MM.1S (cell line): ENCODE measurements around the gene SUPT4H1.

Source experiments
- DNase-seq: peaks from one replicate; pipeline ENCODE4 v3.0.0-alpha.2; 2015
- H2AFZ ChIP-seq: fragments of 300-600 bp; sonication (generic); 2 replicates; pipeline ENCODE4 v1.6.0; 2016; ENCODE audit warnings: antibody characterized with exemption, low read length
- H3F3A ChIP-seq: fragments of 300-600 bp; sonication (generic); 2 replicates; pipeline ENCODE4 v1.6.1; 2016; ENCODE audit warnings: mild to moderate bottlenecking, antibody characterized with exemption, low read length, moderate library complexity, mixed read lengths; ENCODE audit not compliant: insufficient read depth
- H3K27ac ChIP-seq: fragments of 300-600 bp; sonication (generic); 2 replicates; pipeline ENCODE4 v1.5.1; 2016; ENCODE audit warnings: mild to moderate bottlenecking, low read length
- H3K27me3 ChIP-seq: fragments of 300-600 bp; sonication (generic); replicated peaks from 2 replicates; pipeline ENCODE4 v1.6.0; 2016; ENCODE audit warnings: low read length; ENCODE audit not compliant: insufficient read depth
- H3K36me3 ChIP-seq: fragments of 300-600 bp; sonication (generic); replicated peaks from 2 replicates; pipeline ENCODE4 v1.6.1; 2016; ENCODE audit warnings: mild to moderate bottlenecking, low read length, mixed read lengths; ENCODE audit not compliant: insufficient read depth
- H3K4me1 ChIP-seq: fragments of 300-600 bp; sonication (generic); 2 replicates; pipeline ENCODE4 v1.6.1; 2016; ENCODE audit warnings: low read length, mixed read lengths
- H3K4me2 ChIP-seq: fragments of 300-600 bp; sonication (generic); 2 replicates; pipeline ENCODE4 v1.6.0; 2016; ENCODE audit warnings: low read depth, low read length
- H3K4me3 ChIP-seq: fragments of 300-600 bp; sonication (generic); 2 replicates; pipeline ENCODE4 v1.5.1; 2016; ENCODE audit warnings: low read length, mixed read lengths
- H3K79me2 ChIP-seq: fragments of 300-600 bp; sonication (generic); 2 replicates; pipeline ENCODE4 v1.6.1; 2016; ENCODE audit warnings: mixed run types, low read length, mixed read lengths
- H3K9ac ChIP-seq: fragments of 300-600 bp; sonication (generic); 2 replicates; pipeline ENCODE4 v1.6.1; 2016; ENCODE audit warnings: low read length, mixed read lengths
- H3K9me2 ChIP-seq: fragments of 300-600 bp; sonication (generic); replicated peaks from 2 replicates; pipeline ENCODE4 v1.6.1; 2016; ENCODE audit warnings: mild to moderate bottlenecking, low read length, mixed read lengths; ENCODE audit not compliant: insufficient read depth
- H3K9me3 ChIP-seq: fragments of 300-600 bp; sonication (generic); replicated peaks from 2 replicates; pipeline ENCODE4 v1.6.1; 2016; ENCODE audit warnings: mild to moderate bottlenecking, low read length, mixed read lengths; ENCODE audit not compliant: insufficient read depth
- H4K20me1 ChIP-seq: fragments of 300-600 bp; sonication (generic); 2 replicates; pipeline ENCODE4 v1.6.1; 2016; ENCODE audit warnings: mild to moderate bottlenecking, low read length, moderate library complexity, mixed read lengths; ENCODE audit not compliant: insufficient read depth
- EZH2 ChIP-seq: fragments of 300-600 bp; sonication (generic); optimal IDR thresholded peaks from 2 replicates; pipeline ENCODE3; 2017; ENCODE audit warnings: low read depth, mild to moderate bottlenecking, antibody characterized with exemption, low read length, mixed read lengths
- EZH2phosphoT487 ChIP-seq: fragments of 300-600 bp; sonication (generic); IDR thresholded peaks from 2 replicates; pipeline ENCODE4 v1.6.1; 2018; ENCODE audit warnings: antibody characterized with exemption, low read length
- TF ChIP-seq, protein P1 (sequence below): fragments of 300-600 bp; sonication (generic); IDR thresholded peaks from 2 replicates; pipeline ENCODE4 v1.5.1; 2016; ENCODE audit warnings: antibody characterized with exemption, low read length, mixed read lengths

SUPT4H1 gene

DNA sequence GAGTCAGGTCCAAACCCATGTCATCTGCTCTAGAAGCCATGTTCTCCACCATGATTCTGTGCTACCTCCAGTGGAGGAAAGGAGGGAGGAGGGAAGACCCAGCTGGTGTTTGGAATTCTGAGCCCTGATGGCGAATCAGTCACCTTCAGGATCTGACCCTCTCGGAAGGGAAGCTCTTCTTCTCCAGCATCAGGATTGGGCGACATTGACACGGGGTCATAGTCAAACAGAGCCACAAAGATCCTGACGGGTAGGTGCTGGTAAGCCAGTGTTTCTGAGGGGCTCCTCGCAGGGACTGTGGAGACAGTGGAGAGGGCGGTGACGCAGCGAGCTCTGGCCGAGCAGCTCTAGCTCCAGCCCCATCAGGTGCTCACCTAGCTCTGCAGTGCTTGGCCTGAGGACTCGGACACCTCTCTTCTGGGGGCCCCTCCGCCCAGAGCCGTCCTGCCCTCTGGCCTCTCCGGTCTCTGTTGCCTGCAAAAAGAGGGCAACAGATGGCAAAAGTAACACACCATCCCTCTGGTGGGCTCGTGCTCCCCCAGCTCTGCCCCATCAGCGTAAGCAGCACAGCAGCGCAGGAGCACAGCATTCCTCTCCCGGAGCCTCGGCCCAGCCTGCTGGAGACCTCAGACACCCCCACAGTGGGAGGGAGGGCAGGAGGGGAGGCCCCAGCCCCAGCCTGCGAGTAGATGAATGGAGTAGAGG is 44.4 kb downstream of the SUPT4H1 start:
- no peaks in the 10 kb centered on the region for H4K20me1 ChIP-seq
- H3K4me1 ChIP-seq, result no peaks in the 10 kb centered on the region; the same call in 1 of the 2 replicates
- no peak overlapping the region for H3K27ac ChIP-seq
- DNase-seq, result no peak
- H3K27me3 ChIP-seq, result no peaks in the 10 kb centered on the region
- H3K9me2 ChIP-seq, result no peaks in the 10 kb centered on the region
- no peaks in the 10 kb centered on the region for H3K9me3 ChIP-seq
- TF ChIP-seq EZH2 (no peak), EZH2phosphoT487 (no peak)
- TF ChIP-seq, protein P1, sequence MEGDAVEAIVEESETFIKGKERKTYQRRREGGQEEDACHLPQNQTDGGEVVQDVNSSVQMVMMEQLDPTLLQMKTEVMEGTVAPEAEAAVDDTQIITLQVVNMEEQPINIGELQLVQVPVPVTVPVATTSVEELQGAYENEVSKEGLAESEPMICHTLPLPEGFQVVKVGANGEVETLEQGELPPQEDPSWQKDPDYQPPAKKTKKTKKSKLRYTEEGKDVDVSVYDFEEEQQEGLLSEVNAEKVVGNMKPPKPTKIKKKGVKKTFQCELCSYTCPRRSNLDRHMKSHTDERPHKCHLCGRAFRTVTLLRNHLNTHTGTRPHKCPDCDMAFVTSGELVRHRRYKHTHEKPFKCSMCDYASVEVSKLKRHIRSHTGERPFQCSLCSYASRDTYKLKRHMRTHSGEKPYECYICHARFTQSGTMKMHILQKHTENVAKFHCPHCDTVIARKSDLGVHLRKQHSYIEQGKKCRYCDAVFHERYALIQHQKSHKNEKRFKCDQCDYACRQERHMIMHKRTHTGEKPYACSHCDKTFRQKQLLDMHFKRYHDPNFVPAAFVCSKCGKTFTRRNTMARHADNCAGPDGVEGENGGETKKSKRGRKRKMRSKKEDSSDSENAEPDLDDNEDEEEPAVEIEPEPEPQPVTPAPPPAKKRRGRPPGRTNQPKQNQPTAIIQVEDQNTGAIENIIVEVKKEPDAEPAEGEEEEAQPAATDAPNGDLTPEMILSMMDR, result no peak
- H3K9ac ChIP-seq, result no peak overlapping the region
- H3K79me2 ChIP-seq, result no peaks in the 10 kb centered on the region
- H3K4me3 ChIP-seq, result no peak overlapping the region
- no peak overlapping the region for H3K4me2 ChIP-seq
- H3K36me3 ChIP-seq, result no peaks in the 10 kb centered on the region
- H2AFZ ChIP-seq, result no peak overlapping the region
- H3F3A ChIP-seq, result no peaks in the 10 kb centered on the region

DNA sequence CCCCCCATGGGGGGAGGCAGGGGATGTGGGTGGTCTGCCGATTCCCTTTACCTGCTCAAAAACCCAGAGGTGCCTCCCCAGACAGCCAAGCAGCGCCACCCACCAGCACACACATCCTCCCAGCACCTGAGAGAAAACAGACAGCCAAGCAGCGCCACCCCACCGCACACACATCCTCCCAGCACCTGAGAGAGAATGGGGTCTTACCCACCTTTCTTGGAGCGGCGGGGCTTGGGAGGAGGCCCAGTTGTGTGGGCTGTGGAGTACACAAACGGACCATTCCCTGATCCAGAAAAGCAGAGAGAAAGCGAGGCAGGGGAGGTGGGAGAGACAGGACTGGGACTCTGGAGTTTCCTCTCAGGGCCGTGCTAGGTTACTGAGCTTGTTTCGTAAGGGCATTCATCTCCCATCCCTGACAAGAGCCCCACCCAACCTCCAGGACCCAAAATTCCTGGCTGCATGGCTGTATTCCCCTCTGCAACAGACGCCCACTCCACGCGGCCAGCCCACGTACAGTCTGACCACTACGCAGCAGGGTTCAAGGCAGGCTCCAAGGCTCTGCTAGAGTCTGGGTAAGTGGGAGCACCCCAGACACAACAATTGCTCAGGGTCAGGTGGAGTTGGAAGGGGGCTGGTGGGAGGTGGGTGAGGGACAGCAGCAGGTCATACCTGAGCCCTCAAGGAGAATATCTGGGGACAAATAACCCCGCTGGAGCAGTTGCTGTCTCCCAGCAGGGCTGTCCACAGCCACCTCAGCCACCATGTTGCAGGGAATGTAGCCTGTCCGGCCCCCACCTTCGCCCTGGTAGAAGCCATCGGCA is 45.7 kb downstream of the SUPT4H1 start:
- Histone ChIP-seq H3K9me2 (no peaks in the 10 kb centered on the region), H3F3A (peaks cover 2% of the 10 kb centered on the region; the same call in 1 of the 2 replicates), H3K9ac (no peak overlapping the region), H3K9me3 (no peaks in the 10 kb centered on the region), H2AFZ (no peak overlapping the region), H3K79me2 (no peaks in the 10 kb centered on the region), H3K27ac (no peak overlapping the region), H3K27me3 (no peaks in the 10 kb centered on the region), H4K20me1 (no peaks in the 10 kb centered on the region), H3K36me3 (no peaks in the 10 kb centered on the region), H3K4me2 (no peak overlapping the region), H3K4me3 (no peak overlapping the region), H3K4me1 (peaks cover 6% of the 10 kb centered on the region)
- DNase-seq, result no peak
- no peak for TF ChIP-seq EZH2phosphoT487
- TF ChIP-seq, protein P1, result no peak
- TF ChIP-seq EZH2, result no peak

DNA sequence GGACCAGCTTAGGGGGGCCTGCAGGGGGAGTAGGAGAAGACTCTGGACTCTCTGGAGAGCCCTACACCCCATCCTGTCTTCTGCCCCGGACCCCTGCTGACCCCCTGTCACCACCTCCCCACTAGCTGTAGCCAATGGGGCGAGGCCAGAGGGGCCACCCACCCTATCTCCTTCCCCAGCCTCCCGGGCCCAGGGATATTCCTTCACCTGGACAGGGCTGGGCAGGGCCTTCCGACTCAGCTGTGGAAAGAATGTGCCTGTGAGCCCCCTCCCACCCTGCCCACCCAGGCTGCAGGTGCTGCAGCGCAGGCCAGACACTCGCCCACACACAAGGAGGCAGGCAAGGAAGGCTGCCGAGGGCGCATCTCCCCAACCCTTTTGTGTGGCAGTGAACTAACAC is 46.4 kb downstream of the SUPT4H1 start:
- H3K4me2 ChIP-seq, result no peak overlapping the region
- H2AFZ ChIP-seq, result no peak overlapping the region
- peaks cover 13% of the 10 kb centered on the region for H3K4me1 ChIP-seq

More for the DNA sequence above, 46.4 kb downstream of the SUPT4H1 start:
- Histone ChIP-seq H3K27ac (no peak overlapping the region), H3K79me2 (no peaks in the 10 kb centered on the region), H4K20me1 (no peaks in the 10 kb centered on the region), H3K4me3 (no peak overlapping the region), H3K9me3 (no peaks in the 10 kb centered on the region), H3K36me3 (no peaks in the 10 kb centered on the region), H3K9me2 (no peaks in the 10 kb centered on the region), H3K9ac (no peak overlapping the region), H3K27me3 (no peaks in the 10 kb centered on the region), H3F3A (peaks cover 9% of the 10 kb centered on the region)
- DNase-seq, result no peak
- TF ChIP-seq EZH2phosphoT487 (no peak), EZH2 (no peak)
- TF ChIP-seq, protein P1, result no peak
